Adipocyte (in vitro differentiated cells): ENCODE results near the gene MACC1.
A peak's percentile ranks its signal among the peaks of the same experiment; 100 is the strongest.
"Not testable (repeated sequence)": the region's sequence is repeated elsewhere in the genome, so short reads cannot be mapped to it uniquely, and the experiment has no call there.

Source experiments
- DNase-seq: peaks from one replicate; pipeline ENCODE4 v3.0.0-alpha.2; 2015; ENCODE audit warnings: low read depth
- H3K27me3 ChIP-seq: replicated peaks from 2 replicates; pipeline ENCODE4 v1.7.0; 2013; ENCODE audit warnings: mild to moderate bottlenecking, low read length, moderate library complexity; ENCODE audit not compliant: control insufficient read depth, insufficient read depth
- H3K36me3 ChIP-seq: 2 replicates; pipeline ENCODE4 v1.7.0; 2013; ENCODE audit warnings: low read length, mild to moderate bottlenecking, moderate library complexity; ENCODE audit not compliant: control insufficient read depth, insufficient read depth, severe bottlenecking
- H3K4me1 ChIP-seq: 2 replicates; pipeline ENCODE4 v1.7.0; 2013; ENCODE audit warnings: mild to moderate bottlenecking, low read length, moderate library complexity; ENCODE audit not compliant: control insufficient read depth, insufficient read depth
- H3K4me3 ChIP-seq: 2 replicates; pipeline ENCODE4 v1.7.0; 2013; ENCODE audit warnings: mild to moderate bottlenecking, low read length, moderate library complexity
- H3K9ac ChIP-seq: 2 replicates; pipeline ENCODE4 v1.7.0; 2013; ENCODE audit warnings: mild to moderate bottlenecking, low read length, moderate library complexity
- H3K9me3 ChIP-seq: 2 replicates; pipeline ENCODE4 v1.7.0; 2013; ENCODE audit warnings: mild to moderate bottlenecking, low read length, moderate library complexity; ENCODE audit not compliant: control insufficient read depth

Gene MACC1

DNA sequence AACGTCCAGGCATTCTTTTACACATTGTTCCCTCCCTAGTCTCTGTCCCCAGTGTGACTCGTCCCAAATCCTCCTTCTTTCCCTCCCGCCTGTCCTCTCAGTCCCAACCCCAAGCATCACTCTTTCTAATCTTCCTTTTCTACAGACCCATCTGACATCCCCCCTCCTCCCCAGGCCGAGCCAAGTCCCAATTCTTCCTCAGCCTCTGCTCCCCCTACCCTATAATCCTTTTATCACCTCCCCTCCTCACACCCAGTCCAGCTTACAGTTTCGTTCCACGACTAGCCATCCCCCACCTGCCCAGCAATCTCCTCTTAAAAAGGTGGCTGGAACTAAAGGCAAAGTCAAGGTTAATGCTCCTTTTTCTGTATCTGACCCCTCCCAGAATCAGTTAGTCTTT is 95.1 kb downstream of the MACC1 start:
- H3K4me3 ChIP-seq, result no peak overlapping the region
- no peaks in the 10 kb centered on the region for H3K9me3 ChIP-seq
- peaks cover 7% of the 10 kb centered on the region for H3K4me1 ChIP-seq
- H3K9ac ChIP-seq, result no peak overlapping the region
- H3K36me3 ChIP-seq, result no peaks in the 10 kb centered on the region
- no peaks in the 10 kb centered on the region for H3K27me3 ChIP-seq
- no peak for DNase-seq

DNA sequence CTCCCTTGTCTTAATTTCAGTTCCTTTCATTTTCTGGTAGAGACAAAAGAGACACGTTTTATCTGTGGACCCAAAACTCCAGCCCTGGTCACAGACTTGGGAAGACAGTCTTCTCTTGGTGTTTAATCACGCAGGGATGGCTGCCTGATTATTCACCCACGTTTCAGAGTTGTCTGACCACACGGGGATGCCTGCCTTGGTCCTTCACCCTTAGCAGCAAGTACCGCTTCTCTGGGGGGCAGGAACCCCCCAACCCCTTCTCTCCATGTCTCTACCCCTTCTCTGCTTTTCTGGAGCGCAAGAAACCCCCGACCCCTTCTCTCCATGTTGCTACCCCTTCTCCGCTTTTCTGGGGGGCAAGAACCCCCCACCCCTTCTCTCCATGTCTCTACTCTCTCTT is 95.8 kb downstream of the MACC1 start:
- H3K27me3 ChIP-seq, result no peaks in the 10 kb centered on the region
- peaks cover 12% of the 10 kb centered on the region for H3K4me1 ChIP-seq
- DNase-seq, result no peak
- H3K36me3 ChIP-seq, result no peaks in the 10 kb centered on the region
- H3K9ac ChIP-seq, result no peak overlapping the region
- H3K4me3 ChIP-seq, result no peak overlapping the region
- no peaks in the 10 kb centered on the region for H3K9me3 ChIP-seq

DNA sequence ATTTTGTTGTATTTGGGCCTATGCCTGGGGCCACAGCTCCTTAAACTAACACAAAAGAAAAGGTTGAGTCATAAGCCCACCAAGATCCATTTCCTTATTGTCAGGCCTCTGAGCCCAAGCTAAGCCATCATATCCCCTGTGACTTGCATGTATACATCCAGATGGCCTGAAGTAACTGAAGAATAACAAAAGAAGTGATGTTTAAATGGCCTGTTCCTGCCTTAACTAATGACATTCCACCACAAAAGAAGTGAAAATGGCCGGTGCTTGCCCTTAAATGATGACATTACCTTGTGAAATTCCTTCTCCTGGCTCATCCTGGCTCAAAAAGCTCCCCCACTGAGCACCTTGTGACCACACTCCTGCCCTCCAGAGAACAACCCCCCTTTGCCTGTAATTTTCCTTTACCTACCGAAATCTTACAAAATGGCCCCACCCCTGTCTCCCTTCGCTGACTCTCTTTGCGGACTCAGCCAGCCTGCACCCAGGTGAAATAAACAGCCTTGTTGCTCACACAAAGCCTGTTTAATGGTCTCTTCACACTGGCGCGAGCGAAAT is 96.5 kb downstream of the MACC1 start:
- not testable (repeated sequence) for H3K36me3 ChIP-seq, H3K9me3 ChIP-seq, DNase-seq, H3K4me3 ChIP-seq, H3K9ac ChIP-seq, H3K27me3 ChIP-seq
- peaks cover 12% of the 10 kb centered on the region for H3K4me1 ChIP-seq

DNA sequence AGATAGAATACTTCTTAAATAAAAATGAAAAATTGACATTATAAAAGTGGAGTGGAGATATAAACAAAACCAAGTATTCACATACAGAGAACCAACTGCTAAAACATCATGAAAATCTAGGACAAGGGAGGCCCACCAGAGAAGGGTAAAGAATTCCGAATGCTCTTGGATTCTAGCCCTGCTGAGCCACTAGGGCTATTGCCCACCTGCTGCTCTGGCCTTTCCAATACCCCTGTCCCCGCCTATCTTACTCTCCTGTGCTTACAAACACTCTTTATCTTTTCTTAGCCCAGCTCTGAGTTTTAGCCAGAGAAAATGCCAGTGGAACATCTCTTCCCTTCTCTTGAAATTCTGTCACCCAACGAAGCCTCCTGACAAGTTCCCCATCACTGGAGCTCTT is 100.3 kb downstream of the MACC1 start:
- Histone ChIP-seq H3K9ac (no peak overlapping the region), H3K27me3 (no peaks in the 10 kb centered on the region), H3K9me3 (no peaks in the 10 kb centered on the region), H3K4me3 (no peak overlapping the region), H3K36me3 (no peaks in the 10 kb centered on the region), H3K4me1 (peaks cover 22% of the 10 kb centered on the region)
- DNase-seq, result no peak

DNA sequence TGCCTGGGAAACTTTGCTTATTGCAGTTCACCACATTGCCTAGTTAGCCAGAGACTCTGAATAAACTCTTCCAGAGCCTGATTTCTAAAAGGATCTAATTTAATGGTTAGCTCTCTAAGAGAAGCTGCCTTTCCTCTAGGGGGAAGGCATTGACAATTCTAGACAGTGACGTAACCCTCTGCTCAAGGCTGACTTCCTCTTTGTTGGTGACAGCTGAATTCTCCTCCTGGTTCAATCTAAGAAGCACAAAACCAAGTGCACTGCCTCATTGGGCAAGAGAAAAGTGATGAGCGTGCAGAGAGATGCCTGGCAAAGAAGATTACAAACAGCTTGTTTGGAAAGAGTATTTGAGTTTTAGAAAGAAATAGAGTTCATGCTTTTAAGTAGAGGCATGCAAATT is 102.7 kb downstream of the MACC1 start:
- no peaks in the 10 kb centered on the region for H3K36me3 ChIP-seq
- DNase-seq, result peak; percentile 8
- no peak overlapping the region for H3K4me3 ChIP-seq
- no peak overlapping the region for H3K9ac ChIP-seq
- no peaks in the 10 kb centered on the region for H3K27me3 ChIP-seq
- H3K4me1 ChIP-seq, result peaks cover 22% of the 10 kb centered on the region
- no peaks in the 10 kb centered on the region for H3K9me3 ChIP-seq

DNA sequence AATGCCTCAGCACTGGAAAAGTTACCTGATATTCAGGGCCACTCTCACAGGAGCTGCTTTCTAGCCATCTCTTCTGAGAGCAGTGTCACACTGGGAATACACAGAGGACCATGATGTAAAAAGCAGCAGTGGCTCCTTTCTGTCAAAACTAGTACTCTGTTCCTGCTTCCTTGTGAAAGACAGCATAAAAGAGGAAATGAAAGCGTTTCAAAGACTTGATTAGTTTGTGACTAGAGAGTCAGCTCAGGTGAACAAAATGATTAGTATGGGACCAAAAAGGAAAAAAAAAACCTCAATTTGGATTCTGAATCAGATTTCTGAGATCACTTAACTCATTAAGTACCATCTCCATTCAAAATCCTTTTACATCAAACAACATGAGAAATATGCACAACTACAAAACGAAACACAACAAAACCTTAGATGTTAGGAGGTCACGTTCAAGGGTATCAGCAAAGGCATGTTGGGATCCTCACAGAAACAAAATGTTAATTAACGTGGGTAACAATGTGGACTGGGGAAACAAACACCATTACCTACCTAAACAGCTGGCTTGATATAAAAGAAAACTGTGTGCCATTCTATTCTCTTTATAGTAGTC is 103.7 kb downstream of the MACC1 start:
- Histone ChIP-seq H3K9me3 (no peaks in the 10 kb centered on the region), H3K9ac (no peak overlapping the region), H3K36me3 (no peaks in the 10 kb centered on the region), H3K27me3 (no peaks in the 10 kb centered on the region), H3K4me1 (peaks cover 23% of the 10 kb centered on the region), H3K4me3 (no peak overlapping the region)
- no peak for DNase-seq

- Histone ChIP-seq H3K4me3 (no peak overlapping the region), H3K27me3 (no peaks in the 10 kb centered on the region), H3K9me3 (no peaks in the 10 kb centered on the region), H3K4me1 (peaks cover 30% of the 10 kb centered on the region), H3K36me3 (no peaks in the 10 kb centered on the region), H3K9ac (no peak overlapping the region)
- no peak for DNase-seq
Measured at GRCh38 chr7:20112696-20113095, 104.5 kb downstream of the MACC1 start.

DNA sequence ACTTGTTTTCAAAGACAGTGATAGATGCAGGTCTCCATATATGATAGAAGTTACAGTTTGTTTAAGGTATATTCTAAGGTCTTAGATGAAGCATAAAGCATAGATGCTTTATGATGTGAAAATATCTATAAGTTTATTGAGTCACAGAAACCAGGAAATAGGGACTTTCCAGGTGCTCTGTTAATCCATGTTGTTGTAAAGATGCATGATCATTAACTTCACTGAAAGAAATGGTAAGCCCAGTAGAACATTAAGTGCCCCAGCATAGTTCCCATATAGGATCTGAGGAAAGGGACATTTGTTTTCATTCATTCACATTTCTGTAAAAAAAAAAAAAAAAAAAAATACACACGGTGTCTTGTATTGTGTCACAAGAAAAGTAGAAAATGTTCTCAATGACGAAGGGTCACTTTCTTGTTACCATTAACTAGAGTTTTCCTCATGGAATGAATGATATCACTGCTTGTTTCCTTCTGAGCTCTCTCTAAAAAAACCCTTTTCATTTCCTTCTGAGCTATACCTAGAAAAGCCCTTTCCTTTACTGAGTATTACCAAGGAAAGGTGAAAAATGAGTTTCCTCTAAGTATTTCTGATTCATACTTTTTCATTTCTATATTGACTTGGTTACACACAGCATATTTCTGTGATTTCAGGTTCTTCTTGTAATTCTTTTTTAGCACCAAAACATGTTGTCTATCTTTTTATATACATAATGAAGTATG is 105.2 kb downstream of the MACC1 start:
- no peaks in the 10 kb centered on the region for H3K9me3 ChIP-seq
- DNase-seq, result no peak
- no peaks in the 10 kb centered on the region for H3K36me3 ChIP-seq
- H3K27me3 ChIP-seq, result no peaks in the 10 kb centered on the region
- H3K4me1 ChIP-seq, result peaks cover 30% of the 10 kb centered on the region
- no peak overlapping the region for H3K4me3 ChIP-seq
- no peak overlapping the region for H3K9ac ChIP-seq

GRCh38 chr7:20107582-20107981 is 109.6 kb downstream of the MACC1 start:
- peak overlapping the region; percentile 43 for H3K9ac ChIP-seq
- H3K27me3 ChIP-seq, result no peaks in the 10 kb centered on the region
- peaks cover 17% of the 10 kb centered on the region for H3K4me1 ChIP-seq
- no peak for DNase-seq
- H3K9me3 ChIP-seq, result no peaks in the 10 kb centered on the region
- H3K36me3 ChIP-seq, result no peaks in the 10 kb centered on the region
- H3K4me3 ChIP-seq, result peak overlapping the region; percentile 1

GRCh38 chr7:20104696-20105095 is 112.5 kb downstream of the MACC1 start:
- Histone ChIP-seq H3K9ac (no peak overlapping the region), H3K36me3 (no peaks in the 10 kb centered on the region), H3K9me3 (no peaks in the 10 kb centered on the region), H3K4me3 (no peak overlapping the region), H3K4me1 (peaks cover 17% of the 10 kb centered on the region), H3K27me3 (no peaks in the 10 kb centered on the region)
- no peak for DNase-seq

- Histone ChIP-seq H3K36me3 (no peaks in the 10 kb centered on the region), H3K9me3 (no peaks in the 10 kb centered on the region)
Measured at GRCh38 chr7:20102982-20103381, 114.2 kb downstream of the MACC1 start.

More at GRCh38 chr7:20102982-20103381, 114.2 kb downstream of the MACC1 start:
- DNase-seq, result no peak
- no peak overlapping the region for H3K9ac ChIP-seq
- H3K4me3 ChIP-seq, result no peak overlapping the region
- no peaks in the 10 kb centered on the region for H3K27me3 ChIP-seq
- peaks cover 10% of the 10 kb centered on the region for H3K4me1 ChIP-seq
